SW480 (cell line): ENCODE measurements around the gene ERCC6L.

Experiments used
- DNase-seq: peaks from one replicate; pipeline ENCODE4 v3.0.0-alpha.2; 2016; ENCODE audit warnings: low spot score

The ERCC6L gene

GRCh38 chrX:72238721-72239475 is at the start of gene ERCC6L:
TSS of gene ERCC6L (minus strand) at chrX:72239027. CDS start at chrX:72238911, 116 bp downstream.
- peak; percentile 82 for DNase-seq

GRCh38 chrX:72282302-72282701 is 43.5 kb upstream of the ERCC6L start:
- no peak for DNase-seq

GRCh38 chrX:72280321-72280845 is 41.6 kb upstream of the ERCC6L start:
- no peak for DNase-seq

GRCh38 chrX:72276478-72276953 is 37.7 kb upstream of the ERCC6L start:
- no peak for DNase-seq

GRCh38 chrX:72274526-72274925 is 35.7 kb upstream of the ERCC6L start:
- no peak for DNase-seq

- no peak for DNase-seq
Observed at GRCh38 chrX:72273718-72274117, 34.9 kb upstream of the ERCC6L start.

GRCh38 chrX:72272868-72273267 is 34.0 kb upstream of the ERCC6L start:
- no peak for DNase-seq

- DNase-seq = no peak
Observed at GRCh38 chrX:72271812-72272211, 33.0 kb upstream of the ERCC6L start.

GRCh38 chrX:72271091-72271788 is 32.4 kb upstream of the ERCC6L start:
- DNase-seq = no peak

- no peak for DNase-seq
Observed at GRCh38 chrX:72270316-72270866, 31.6 kb upstream of the ERCC6L start.

GRCh38 chrX:72269671-72270251 is 30.9 kb upstream of the ERCC6L start:
- no peak for DNase-seq

- DNase-seq = no peak
Observed at GRCh38 chrX:72268597-72269365, 30.0 kb upstream of the ERCC6L start.

GRCh38 chrX:72265263-72265662 is 26.4 kb upstream of the ERCC6L start:
- DNase-seq = no peak

- DNase-seq = no peak
Observed at GRCh38 chrX:72262077-72262476, 23.2 kb upstream of the ERCC6L start.

GRCh38 chrX:72260448-72260847 is 21.6 kb upstream of the ERCC6L start:
- DNase-seq = no peak

- peak; percentile 67 for DNase-seq
Observed at GRCh38 chrX:72258174-72258573, 19.3 kb upstream of the ERCC6L start.

GRCh38 chrX:72255864-72256263 is 17.0 kb upstream of the ERCC6L start:
- DNase-seq = no peak

- no peak for DNase-seq
Observed at GRCh38 chrX:72255445-72255844, 16.6 kb upstream of the ERCC6L start.

GRCh38 chrX:72254816-72255215 is 16.0 kb upstream of the ERCC6L start:
- no peak for DNase-seq

- no peak for DNase-seq
Observed at GRCh38 chrX:72253686-72254085, 14.9 kb upstream of the ERCC6L start.

- no peak for DNase-seq
Observed at GRCh38 chrX:72247206-72247942, 8.5 kb upstream of the ERCC6L start.
